Muscle layer of colon (tissue), 2 donors: ENCODE measurements around the gene CD209.
"Not testable (repeated sequence)": the region's sequence is repeated elsewhere in the genome, so short reads cannot be mapped to it uniquely, and the experiment has no call there.

Source experiments
- H3K27ac ChIP-seq: one replicate; pipeline ENCODE4 v1.7.0; 2013; ENCODE audit warnings: low read depth, mild to moderate bottlenecking, low read length, moderate library complexity
- H3K27me3 ChIP-seq, 2 donors: one replicate each; pipeline ENCODE4 v1.7.0; 2013; ENCODE audit warnings: low read length in 2 of 2, mild to moderate bottlenecking in 2 of 2; ENCODE audit not compliant: insufficient read depth in 2 of 2, control insufficient read depth in 1 of 2
- H3K36me3 ChIP-seq: one replicate; pipeline ENCODE4 v1.7.0; 2013; ENCODE audit warnings: mild to moderate bottlenecking, low read length; ENCODE audit not compliant: insufficient read depth
- H3K4me1 ChIP-seq: one replicate; pipeline ENCODE4 v1.7.0; 2013; ENCODE audit warnings: mild to moderate bottlenecking, low read length; ENCODE audit not compliant: insufficient read depth
- H3K4me3 ChIP-seq, 2 donors: one replicate each; pipeline ENCODE4 v1.7.0; 2013; ENCODE audit warnings: low read length in 2 of 2, low read depth in 1 of 2, mild to moderate bottlenecking in 1 of 2, moderate library complexity in 1 of 2
- H3K9ac ChIP-seq: one replicate; pipeline ENCODE4 v1.7.0; 2013; ENCODE audit warnings: low read length
- H3K9me3 ChIP-seq: one replicate; pipeline ENCODE4 v1.7.0; 2013; ENCODE audit warnings: mild to moderate bottlenecking, low read length
- donor health status: abdominal sarcoma.
- donor health status: Adenocarcinoma of cecum.

CD209 gene

GRCh38 chr19:7766535-7766934 is 19.2 kb upstream of the CD209 start:
- H3K9me3 ChIP-seq = no peaks in the 10 kb centered on the region
- no peaks in the 10 kb centered on the region for H3K36me3 ChIP-seq
- H3K27ac ChIP-seq = no peak overlapping the region
- H3K4me3 ChIP-seq = no peak overlapping the region
- H3K9ac ChIP-seq = no peak overlapping the region
- no peaks in the 10 kb centered on the region for H3K4me1 ChIP-seq
- H3K27me3 ChIP-seq = no peaks in the 10 kb centered on the region

- H3K9me3 ChIP-seq, H3K9ac ChIP-seq, H3K4me3 ChIP-seq, H3K27ac ChIP-seq, H3K36me3 ChIP-seq, H3K4me1 ChIP-seq, H3K27me3 ChIP-seq: not testable (repeated sequence)
Observed at GRCh38 chr19:7765043-7765442, 17.7 kb upstream of the CD209 start.

GRCh38 chr19:7764157-7764556 is 16.8 kb upstream of the CD209 start:
- H3K27me3 ChIP-seq = not testable (repeated sequence)

GRCh38 chr19:7763696-7764095 is 16.4 kb upstream of the CD209 start:
- Histone ChIP-seq H3K9me3 (peaks cover 4% of the 10 kb centered on the region), H3K4me1 (no peaks in the 10 kb centered on the region), H3K27me3 (no peaks in the 10 kb centered on the region), H3K4me3 (no peak overlapping the region), H3K27ac (no peak overlapping the region), H3K36me3 (no peaks in the 10 kb centered on the region), H3K9ac (no peak overlapping the region)

More at GRCh38 chr19:7764157-7764556, 16.8 kb upstream of the CD209 start:
- H3K4me1 ChIP-seq, H3K9me3 ChIP-seq, H3K9ac ChIP-seq, H3K27ac ChIP-seq, H3K36me3 ChIP-seq, H3K4me3 ChIP-seq: not testable (repeated sequence)

DNA sequence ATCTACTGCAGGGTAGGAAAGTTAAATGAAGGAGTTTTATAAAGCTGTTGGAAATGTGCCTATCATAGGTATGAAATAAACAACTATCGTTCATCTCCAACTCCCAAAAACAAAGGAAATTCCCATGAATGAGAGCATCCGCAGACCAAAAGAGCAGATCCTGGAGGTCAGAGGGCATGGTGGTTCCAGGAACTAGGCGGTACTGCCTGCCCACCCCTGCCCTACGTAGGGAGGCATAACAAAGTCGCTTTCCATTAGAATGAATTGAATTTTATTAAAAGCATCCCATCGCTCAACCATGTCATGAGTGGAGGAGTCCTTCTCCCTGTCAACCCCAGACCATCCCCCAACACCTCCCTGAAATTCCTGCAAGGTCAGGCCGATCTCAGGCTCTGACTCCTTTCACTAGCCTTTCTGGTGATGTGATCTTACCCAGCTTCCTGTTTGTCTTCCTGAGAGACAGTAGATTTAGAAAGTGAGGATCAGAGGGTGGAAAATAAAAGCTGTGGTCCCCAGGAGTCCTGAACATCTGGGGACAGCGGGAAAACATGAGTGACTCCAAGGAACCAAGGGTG is 15.5 kb upstream of the CD209 start, which contains the start of gene CLEC4M:
Gene CLEC4M, plus strand, starts transcription at position 525 of the 575 bp plus-strand sequence. Its CDS starts 24 bp downstream, at position 549.
- Histone ChIP-seq H3K9ac (no peak within 1 kb of the TSS), H3K4me1 (no peaks in the 10 kb centered on the region), H3K9me3 (peaks cover 4% of the 10 kb centered on the region), H3K4me3 (no peak within 1 kb of the TSS), H3K27ac (no peak within 1 kb of the TSS), H3K27me3 (no peaks in the 10 kb centered on the region), H3K36me3 (no peaks in the 10 kb centered on the region)

DNA sequence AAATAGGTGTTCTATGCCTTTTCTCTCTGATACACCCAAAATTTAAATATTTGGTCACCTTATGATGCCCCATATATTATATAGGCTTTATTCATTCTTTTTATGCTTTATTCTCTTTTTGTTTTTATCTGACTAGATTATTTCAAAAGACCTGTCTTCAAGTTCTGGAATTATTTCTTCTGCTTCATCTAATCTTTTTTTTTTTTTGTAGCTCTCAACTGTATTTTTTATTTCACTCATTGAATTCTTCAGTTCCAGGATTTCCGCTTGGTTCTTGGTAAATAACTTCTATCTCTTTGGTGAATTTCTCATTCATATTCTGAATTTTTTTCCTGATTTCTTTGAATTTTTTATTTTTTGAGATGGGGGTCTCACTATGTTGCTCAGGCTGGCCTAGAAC is 11.8 kb upstream of the CD209 start:
- Histone ChIP-seq H3K9me3 (peaks cover 17% of the 10 kb centered on the region), H3K27me3 (no peaks in the 10 kb centered on the region), H3K4me3 (no peak overlapping the region), H3K4me1 (no peaks in the 10 kb centered on the region), H3K36me3 (no peaks in the 10 kb centered on the region), H3K27ac (no peak overlapping the region), H3K9ac (no peak overlapping the region)

- peaks cover 17% of the 10 kb centered on the region for H3K9me3 ChIP-seq
- no peak overlapping the region for H3K9ac ChIP-seq
Observed at GRCh38 chr19:7757358-7757757, 10.0 kb upstream of the CD209 start.

GRCh38 chr19:7756258-7756657 is 8.9 kb upstream of the CD209 start:
- Histone ChIP-seq H3K4me1 (no peaks in the 10 kb centered on the region), H3K9ac (no peak overlapping the region), H3K4me3 (no peak overlapping the region), H3K27ac (no peak overlapping the region), H3K27me3 (no peaks in the 10 kb centered on the region), H3K9me3 (peaks cover 17% of the 10 kb centered on the region), H3K36me3 (no peaks in the 10 kb centered on the region)

More at GRCh38 chr19:7757358-7757757, 10.0 kb upstream of the CD209 start:
- H3K4me3 ChIP-seq = no peak overlapping the region
- H3K27ac ChIP-seq = no peak overlapping the region
- no peaks in the 10 kb centered on the region for H3K36me3 ChIP-seq
- no peaks in the 10 kb centered on the region for H3K27me3 ChIP-seq
- no peaks in the 10 kb centered on the region for H3K4me1 ChIP-seq

DNA sequence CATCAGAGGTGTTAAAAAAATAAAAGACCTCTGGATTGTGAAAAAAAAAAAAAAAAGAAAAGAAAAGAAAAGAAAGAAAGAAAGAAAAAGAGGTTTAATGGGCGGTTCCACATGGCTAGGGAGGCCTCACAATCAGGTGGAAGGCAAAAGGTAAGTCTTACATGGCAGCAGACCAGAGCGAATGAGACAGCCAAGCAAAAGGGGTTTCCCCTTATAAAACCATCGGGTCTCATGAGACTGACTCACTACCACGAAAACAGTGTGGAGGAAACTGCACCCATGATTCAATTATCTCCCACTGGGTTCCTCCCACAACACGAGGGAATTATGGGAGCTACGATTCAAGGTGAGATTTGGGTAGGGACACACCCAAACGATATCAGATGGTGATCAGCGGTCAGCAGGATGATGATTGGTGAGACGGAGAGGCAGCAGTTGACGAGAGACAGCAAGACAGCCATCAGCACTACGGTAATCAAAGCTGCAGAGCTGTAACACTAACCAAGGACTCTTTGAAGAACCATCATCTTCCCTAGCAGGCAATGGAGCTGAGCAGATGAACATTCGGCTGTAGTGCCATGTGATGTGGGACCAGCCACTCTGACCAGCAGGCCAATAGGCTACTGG is 3.9 kb upstream of the CD209 start:
- Histone ChIP-seq H3K9me3 (no peaks in the 10 kb centered on the region), H3K4me3 (no peak overlapping the region), H3K27me3 (peaks cover 6 to 15% of the 10 kb centered on the region in 2 donors), H3K27ac (no peak overlapping the region), H3K9ac (no peak overlapping the region), H3K36me3 (no peaks in the 10 kb centered on the region), H3K4me1 (no peaks in the 10 kb centered on the region)

DNA sequence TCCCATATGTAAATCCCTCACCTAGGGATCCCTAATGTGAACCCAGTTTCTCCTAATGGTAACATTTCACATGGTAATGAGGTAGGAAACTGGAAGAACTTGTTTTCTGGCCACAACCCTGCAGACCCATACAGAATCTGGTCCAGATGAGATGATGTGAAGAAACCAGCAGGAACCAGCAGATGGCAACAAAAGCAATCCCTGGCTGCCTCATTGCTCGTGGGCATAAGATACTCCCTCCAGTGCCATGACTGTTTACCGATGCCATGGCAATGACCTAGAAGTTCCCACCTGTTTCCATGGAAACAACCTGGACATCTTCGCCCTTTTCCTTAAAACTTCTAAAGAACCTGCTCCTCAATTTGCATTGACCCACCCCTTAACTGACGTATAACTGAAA is 1.4 kb upstream of the CD209 start:
- Histone ChIP-seq H3K27ac (no peak overlapping the region), H3K4me1 (no peaks in the 10 kb centered on the region), H3K36me3 (no peaks in the 10 kb centered on the region), H3K4me3 (no peak overlapping the region), H3K27me3 (peaks cover 6 to 15% of the 10 kb centered on the region in 2 donors), H3K9me3 (no peaks in the 10 kb centered on the region), H3K9ac (no peak overlapping the region)

GRCh38 chr19:7748171-7748570 is 837 bp upstream of the CD209 start:
- H3K4me3 ChIP-seq = no peak overlapping the region
- H3K27me3 ChIP-seq = peaks cover 6 to 15% of the 10 kb centered on the region in 2 donors
- H3K27ac ChIP-seq = no peak overlapping the region
- no peaks in the 10 kb centered on the region for H3K4me1 ChIP-seq
- H3K9me3 ChIP-seq = no peaks in the 10 kb centered on the region
- H3K9ac ChIP-seq = no peak overlapping the region
- no peaks in the 10 kb centered on the region for H3K36me3 ChIP-seq

GRCh38 chr19:7746306-7746705 is 1.0 kb downstream of the CD209 start:
- not testable (repeated sequence) for H3K9ac ChIP-seq, H3K27ac ChIP-seq, H3K36me3 ChIP-seq, H3K4me3 ChIP-seq, H3K9me3 ChIP-seq, H3K4me1 ChIP-seq
- peaks cover 6 to 15% of the 10 kb centered on the region in 2 donors for H3K27me3 ChIP-seq
